H1 (cell line): Measurements from ENCODE around the gene SLC30A3. TPM values are rescaled to one million over a fixed set of nuclear protein-coding genes. Genes with fewer than 3 reads are reported as not detected.

ENCODE experiments used
- CTCF ChIA-PET: fragments of 300-600 bp; sonication (Branson Sonifier 250); formaldehyde crosslinking; loops from one replicate; lab custom pipeline; 2021; ENCODE audit not compliant: partially characterized antibody; lab: Charles Lee
- POLR2A ChIA-PET: fragments of 300-600 bp; sonication (Branson Sonifier 250); formaldehyde crosslinking; loops from one replicate; lab custom pipeline; 2021; ENCODE audit warnings: inconsistent platforms; ENCODE audit not compliant: partially characterized antibody; lab: Charles Lee
- DNase-seq, 2 experiments: peaks; one replicate each; pipeline versions ENCODE4 v3.0.0 to v3.0.0-alpha.2; 2010 to 2022; ENCODE audit warnings: low spot score in 2 of 2, low read depth in 1 of 2, mixed read lengths in 1 of 2
- FAIRE-seq: peaks from 2 replicates; lab custom pipeline; 2011; peaks lifted over from hg19 to GRCh38; lab: Jason Lieb, UNC
- H2AFZ ChIP-seq: 2 replicates; pipeline ENCODE4 v1.8.1; 2012; ENCODE audit warnings: low read length, inconsistent platforms
- H2AK5ac ChIP-seq: 2 replicates; pipeline ENCODE4 v1.6.1; 2013; ENCODE audit warnings: low read depth, low read length
- H2BK120ac ChIP-seq: replicated peaks from 2 replicates; pipeline ENCODE3; 2013; ENCODE audit warnings: low read depth, low read length, inconsistent platforms
- H2BK12ac ChIP-seq: 2 replicates; pipeline ENCODE4 v1.6.1; 2013; ENCODE audit warnings: low read depth, low read length
- H2BK15ac ChIP-seq: 2 replicates; pipeline ENCODE4 v1.6.1; 2013; ENCODE audit warnings: low read length
- H2BK20ac ChIP-seq: 2 replicates; pipeline ENCODE4 v1.6.1; 2013; ENCODE audit warnings: low read length
- H2BK5ac ChIP-seq: 2 replicates; pipeline ENCODE4 v1.6.1; 2013; ENCODE audit warnings: low read depth, low read length
- H3K14ac ChIP-seq: 2 replicates; pipeline ENCODE4 v1.6.1; 2013; ENCODE audit warnings: inconsistent platforms; ENCODE audit not compliant: insufficient read length
- H3K18ac ChIP-seq: 2 replicates; pipeline ENCODE4 v1.6.1; 2013; ENCODE audit warnings: low read length; ENCODE audit errors: extremely low read depth
- H3K23ac ChIP-seq: 2 replicates; pipeline ENCODE4 v1.6.1; 2013; ENCODE audit warnings: inconsistent platforms; ENCODE audit not compliant: insufficient read length
- H3K23me2 ChIP-seq: 2 replicates; pipeline ENCODE4 v1.6.1; 2013; ENCODE audit warnings: low read depth, low read length
- H3K27ac ChIP-seq: 2 replicates; pipeline ENCODE4 v1.6.1; 2011; ENCODE audit warnings: low read depth, low read length, inconsistent platforms
- H3K27me3 ChIP-seq, 4 experiments: replicated peaks in 1 of 4; 1 replicate in 1 of 4; 2 replicates in 3 of 4; pipeline versions ENCODE4 v1.6.1 to v1.8.1; 2011 to 2013; ENCODE audit warnings: low read length in 3 of 4, mild to moderate bottlenecking in 3 of 4, inconsistent platforms in 2 of 4, mixed read lengths in 2 of 4, moderate library complexity in 1 of 4; ENCODE audit not compliant: control insufficient read depth in 3 of 4, insufficient read depth in 3 of 4; ENCODE audit errors: extremely low read depth in 1 of 4
- H3K36me3 ChIP-seq, 4 experiments: 2 replicates each; pipeline versions ENCODE4 v1.6.1 to v1.8.1; 2011 to 2013; ENCODE audit warnings: mild to moderate bottlenecking in 4 of 4, low read length in 3 of 4, moderate library complexity in 2 of 4, control low read depth in 1 of 4, inconsistent platforms in 1 of 4; ENCODE audit not compliant: insufficient read depth in 4 of 4, control insufficient read depth in 2 of 4
- H3K4ac ChIP-seq: replicated peaks from 2 replicates; pipeline ENCODE3; 2013; ENCODE audit warnings: low read length, low read depth, mixed read lengths, inconsistent platforms; ENCODE audit not compliant: insufficient read length
- H3K4me1 ChIP-seq, 4 experiments: replicated peaks in 1 of 4; 1 replicate in 1 of 4; 2 replicates in 3 of 4; pipeline versions ENCODE4 v1.6.1 to v1.8.1; 2011 to 2013; ENCODE audit warnings: low read length in 3 of 4, inconsistent platforms in 2 of 4, mixed read lengths in 1 of 4; ENCODE audit not compliant: insufficient read depth in 4 of 4, control insufficient read depth in 3 of 4
- H3K4me2 ChIP-seq, 2 experiments: 2 replicates each; pipeline versions ENCODE4 v1.6.1 to v1.8.1; 2011 to 2013; ENCODE audit warnings: low read depth in 2 of 2, low read length in 2 of 2, control low read depth in 1 of 2, inconsistent platforms in 1 of 2, mild to moderate bottlenecking in 1 of 2; ENCODE audit not compliant: insufficient read depth in 1 of 2
- H3K4me3 ChIP-seq, 4 experiments: fragments of 200-600, 300-600 bp in 1 of 4; sonication (generic), shearing (Covaris generic), sonication (Bioruptor Twin) in 1 of 4; 2 replicates each; pipeline versions ENCODE4 v1.5.1 to v1.8.1; 2011 to 2016; ENCODE audit warnings: low read length in 4 of 4, low read depth in 3 of 4, control low read depth in 2 of 4, inconsistent platforms in 2 of 4, mild to moderate bottlenecking in 2 of 4, mixed read lengths in 1 of 4, moderate library complexity in 1 of 4; ENCODE audit not compliant: insufficient read depth in 2 of 4; ENCODE audit errors: extremely low read depth in 1 of 4
- H3K56ac ChIP-seq: replicated peaks from 2 replicates; pipeline ENCODE3; 2013; ENCODE audit warnings: low read depth, mild to moderate bottlenecking, mixed read lengths, low read length, inconsistent platforms; ENCODE audit not compliant: insufficient read length
- H3K79me1 ChIP-seq: 2 replicates; pipeline ENCODE4 v1.6.1; 2013; ENCODE audit warnings: low read depth, low read length, control low read depth
- H3K79me2 ChIP-seq, 2 experiments: 2 replicates each; pipeline versions ENCODE4 v1.6.1 to v1.8.1; 2012 to 2013; ENCODE audit warnings: low read length in 2 of 2, mild to moderate bottlenecking in 2 of 2, inconsistent platforms in 1 of 2; ENCODE audit not compliant: insufficient read depth in 2 of 2, control insufficient read depth in 1 of 2
- H3K9ac ChIP-seq, 4 experiments: replicated peaks in 1 of 4; 1 replicate in 1 of 4; 2 replicates in 3 of 4; pipeline versions ENCODE4 v1.6.1 to v1.8.1; 2011 to 2013; ENCODE audit warnings: low read depth in 3 of 4, low read length in 3 of 4, control low read depth in 2 of 4, mild to moderate bottlenecking in 2 of 4, moderate library complexity in 2 of 4, inconsistent platforms in 1 of 4; ENCODE audit errors: extremely low read depth in 1 of 4
- H3K9me3 ChIP-seq, 2 experiments: 2 replicates each; pipeline versions ENCODE4 v1.6.1 to v1.8.1; 2012 to 2013; ENCODE audit warnings: mild to moderate bottlenecking in 2 of 2, moderate library complexity in 2 of 2, control low read depth in 1 of 2, inconsistent platforms in 1 of 2, low read depth in 1 of 2, low read length in 1 of 2, mixed read lengths in 1 of 2; ENCODE audit not compliant: insufficient read depth in 2 of 2
- H4K20me1 ChIP-seq, 2 experiments: replicated peaks in 1 of 2; 2 replicates each; pipeline versions ENCODE3 to v1.8.1; 2011 to 2013; ENCODE audit warnings: inconsistent platforms in 2 of 2, low read length in 2 of 2, mild to moderate bottlenecking in 1 of 2; ENCODE audit not compliant: insufficient read depth in 2 of 2, control insufficient read depth in 1 of 2
- H4K5ac ChIP-seq: 2 replicates; pipeline ENCODE4 v1.6.1; 2013; ENCODE audit warnings: low read length, low read depth, mixed read lengths, inconsistent platforms; ENCODE audit not compliant: insufficient read length
- H4K8ac ChIP-seq: 2 replicates; pipeline ENCODE4 v1.8.0; 2013; ENCODE audit warnings: mild to moderate bottlenecking, moderate library complexity, low read length, inconsistent platforms; ENCODE audit not compliant: insufficient read depth; ENCODE audit errors: extremely low read depth
- H4K91ac ChIP-seq: replicated peaks from 2 replicates; pipeline ENCODE3; 2013; ENCODE audit warnings: low read length, mixed read lengths, inconsistent platforms; ENCODE audit not compliant: insufficient read length
- KDM4A ChIP-seq: IDR thresholded peaks from one replicate; pipeline ENCODE4 v1.7.1; 2012; ENCODE audit warnings: low read depth, mild to moderate bottlenecking, moderate library complexity, low read length, inconsistent platforms; ENCODE audit not compliant: severe bottlenecking
- POLR2A ChIP-seq, 2 experiments: IDR thresholded peaks; 1 replicate in 1 of 2; 2 replicates in 1 of 2; pipeline ENCODE4 v1.6.1; 2011; ENCODE audit warnings: low read depth in 2 of 2, low read length in 2 of 2, mild to moderate bottlenecking in 2 of 2; ENCODE audit errors: control extremely low read depth in 1 of 2
- POLR2AphosphoS5 ChIP-seq: IDR thresholded peaks from 2 replicates; pipeline ENCODE4 v1.6.1; 2011; ENCODE audit warnings: low read depth, low read length
- WGBS, 2 experiments: shearing (Covaris generic) in 1 of 2; methylation state at CpG; one replicate each; pipeline versions ENCODE4 v1.1.6 to v1.1.7; 2013 to 2015; ENCODE audit warnings: low lambda C conversion rate in 2 of 2, mixed read lengths in 2 of 2, inconsistent platforms in 1 of 2, low coverage in 1 of 2, missing lambda C conversion rate in 1 of 2; ENCODE audit not compliant: insufficient replicate concordance in 2 of 2, insufficient coverage in 1 of 2, insufficient read length in 1 of 2; ENCODE audit errors: extremely low coverage in 1 of 2, missing lambda C conversion rate in 1 of 2; 5-methylcytosine and 5-hydroxymethylcytosine counted together
- polyA plus RNA-seq, 7 experiments: library from polyadenylated mRNA; depleted of rRNA in 3 of 7; stranded (reverse) in 5 of 7; unstranded in 2 of 7; fragments of >200 nt in 5 of 7; fragments of 200-250 nt in 2 of 7; gene quantifications; 1 replicate in 5 of 7; 2 replicates in 1 of 7; 4 replicates in 1 of 7; pipeline versions ENCODE4 v1.2.1 to v1.2.3, GENCODE V29; 2011 to 2013; ENCODE audit warnings: missing spikeins in 2 of 7, mixed read lengths in 2 of 7
- total RNA-seq: library from RNA; stranded (reverse); fragmentation: NEBNext Ultra II Directional; extraction: Animal tissue kit (Norgen Biotek cat#: 25700); gene quantifications from 2 replicates; pipeline ENCODE4 v1.2.1, GENCODE V29; 2021

SLC30A3 gene
- total and polyA plus RNA-seq, 2 of the 8 experiments (the other 6 are each of a cell fraction or from before 2014, with no cell fraction given): 15.2 to 30.7 TPM

DNA sequence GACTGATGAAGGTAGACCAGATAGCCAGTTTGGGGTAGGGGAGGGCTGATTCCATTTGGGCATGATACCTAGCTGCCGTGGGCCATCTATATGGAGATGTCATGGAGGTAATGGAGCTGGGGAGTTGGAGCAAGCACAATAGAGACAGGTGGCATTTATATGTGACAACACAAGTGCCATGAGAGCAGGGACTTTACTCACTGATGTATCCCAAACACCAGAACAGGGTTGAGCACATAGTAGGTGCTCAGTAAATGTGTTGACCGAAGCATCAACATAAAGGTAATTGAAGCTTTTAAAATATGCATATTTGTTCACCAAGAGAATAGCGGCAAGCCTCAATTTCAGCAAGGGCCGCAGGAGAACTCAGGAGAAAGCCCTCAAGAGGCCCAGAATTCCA lies 15.0 kb downstream of the SLC30A3 start:
- Histone ChIP-seq H3K23me2 (no peaks in the 10 kb centered on the region; the same call in 1 of the 2 replicates), H4K5ac (no peak overlapping the region), H3K14ac (no peak overlapping the region), H3K23ac (no peak overlapping the region), H3K79me1 (no peaks in the 10 kb centered on the region), H2BK12ac (no peak overlapping the region), H3K79me2 (no peaks in the 10 kb centered on the region), H3K27ac (no peak overlapping the region), H3K36me3 (peaks cover 9 to 18% (median 17%) of the 10 kb centered on the region in 4 experiments), H2BK15ac (no peak overlapping the region), H3K4me3 (no peak overlapping the region), H3K4ac (no peak overlapping the region), H3K56ac (no peak overlapping the region), H3K27me3 (peaks cover 0 to 6% (median 2%) of the 10 kb centered on the region in 4 experiments; a peak in 5 of 7 replicates), H3K9ac (no peak overlapping the region), H3K4me1 (peaks cover 2 to 11% (median 6%) of the 10 kb centered on the region in 4 experiments), H4K8ac (no peak overlapping the region), H2BK20ac (no peak overlapping the region), H2AFZ (no peak overlapping the region), H3K18ac (no peak overlapping the region), H2BK5ac (no peak overlapping the region), H2BK120ac (no peak overlapping the region), H4K91ac (no peak overlapping the region), H4K20me1 (peaks cover 0 to 2% of the 10 kb centered on the region in 2 experiments), H3K9me3 (no peaks in the 10 kb centered on the region), H2AK5ac (no peak overlapping the region), H3K4me2 (no peak overlapping the region)
- no peak for FAIRE-seq
- 75% methylated on average over 4 of the region's 4 CpGs; no CpG with 5 or more reads in 1 of the 2 experiments for WGBS, 2 experiments
- POLR2A ChIA-PET: interaction anchor here (0.6 to 32.6 kb wide), 22 partner anchors 10 to 198 kb away, joined by 3 to 835 read pairs (median 9); partner anchors contain the start of genes ABHD1, ATRAID, CAD and DNAJC5G
- DNase-seq: no peak
- CTCF ChIA-PET: interaction anchor here (0.8 to 8.3 kb wide), 12 partner anchors 8 to 90 kb away, joined by 3 to 180 read pairs (median 6); partner anchors contain the start of genes DNAJC5G, TRIM54 and UCN
- TF ChIP-seq POLR2A (IDR thresholded peaks at IDR 0.05; ENCODE audit: control extremely low read depth in 1 of 2, low read depth in 2 of 2, low read length in 2 of 2) (peak; percentile 50 to 66), KDM4A (no peak), POLR2AphosphoS5 (peak; percentile 49; the same call in 1 of the 2 replicates)
